Activated T-helper 1 cell treated with anti-CD3 and anti-CD28 coated beads, Interleukin-12 subunit alpha, Interleukin-12 subunit beta, Interleukin-2, Interleukin-4 antibody, amounts not matched to agents 30 ng/mL and 10 ng/mL and 1 ng/mL, durations not matched to agents 14 hours and 24 hours and 36 hours (primary cell): ENCODE measurements around the gene AAK1. TPM values are rescaled to one million over a fixed set of nuclear protein-coding genes. Genes with fewer than 3 reads are reported as not detected.
"Not testable (repeated sequence)": the region's sequence is repeated elsewhere in the genome, so short reads cannot be mapped to it uniquely, and the experiment has no call there.

Experiments used
- DNase-seq: peaks from one replicate; pipeline ENCODE4 v3.0.0; 2021; ENCODE audit warnings: low spot score
- H3K27ac Mint-ChIP-seq: one replicate; pipeline ENCODE4 v1.8.0; 2021; ENCODE audit warnings: mild to moderate bottlenecking, mixed read lengths
- H3K27me3 Mint-ChIP-seq: one replicate; pipeline ENCODE4 v1.8.0; 2022; ENCODE audit warnings: mild to moderate bottlenecking, moderate library complexity, mixed read lengths; ENCODE audit not compliant: insufficient read depth
- H3K36me3 Mint-ChIP-seq: one replicate; pipeline ENCODE4 v1.8.0; 2021; ENCODE audit warnings: low read depth, mixed read lengths
- H3K4me1 Mint-ChIP-seq: one replicate; pipeline ENCODE4 v1.8.0; 2021; ENCODE audit warnings: low read depth, mixed read lengths
- H3K4me3 Mint-ChIP-seq: one replicate; pipeline ENCODE4 v1.8.0; 2021; ENCODE audit warnings: mild to moderate bottlenecking, moderate library complexity, mixed read lengths
- H3K9me3 Mint-ChIP-seq: one replicate; pipeline ENCODE4 v1.8.0; 2021; ENCODE audit warnings: mixed read lengths
- intact Hi-C: fragments of 100-400 bp; cut with micrococcal nuclease; formaldehyde crosslinking; loops from one replicate; pipeline ENCODE4 v1.15.1; 2024
- total RNA-seq: library from RNA; stranded (reverse); gene quantifications from 2 replicates; pipeline ENCODE4 v1.2.3, GENCODE V29; 2022

Gene AAK1
- total RNA-seq, 1 donor from 2014 or later: 94.0 TPM

DNA sequence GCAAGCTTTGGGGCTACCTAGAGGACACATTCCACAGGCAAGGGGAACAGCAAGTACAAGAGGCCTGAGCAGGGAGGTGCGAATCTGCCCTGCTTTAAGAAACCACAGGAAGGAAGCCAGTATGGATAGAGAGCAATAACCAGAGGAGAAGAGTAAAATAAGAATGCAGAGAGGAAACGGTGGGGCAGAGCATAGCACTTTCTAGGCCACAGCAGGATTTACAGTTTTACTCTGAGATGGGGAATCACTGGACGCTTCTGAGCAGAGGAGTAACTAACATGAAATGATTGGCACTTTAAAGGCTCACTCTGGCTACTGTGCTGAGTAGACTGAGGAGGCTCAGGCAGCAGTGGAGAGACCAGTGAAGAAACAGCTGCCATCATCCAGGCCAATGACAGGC is 23.8 kb downstream of the AAK1 start:
- intact Hi-C loops: loop anchor here (1.0 to 2.0 kb wide), 4 partner anchors 9 to 65 kb away; no protein-coding TSS in a partner anchor
- peak; percentile 23 for DNase-seq
- H3K36me3 Mint-ChIP-seq: peaks cover 24% of the 10 kb centered on the region
- H3K27me3 Mint-ChIP-seq: no peaks in the 10 kb centered on the region
- no peak overlapping the region for H3K27ac Mint-ChIP-seq
- H3K4me3 Mint-ChIP-seq: no peak overlapping the region
- peaks cover 35% of the 10 kb centered on the region for H3K4me1 Mint-ChIP-seq
- peaks cover 2% of the 10 kb centered on the region for H3K9me3 Mint-ChIP-seq

DNA sequence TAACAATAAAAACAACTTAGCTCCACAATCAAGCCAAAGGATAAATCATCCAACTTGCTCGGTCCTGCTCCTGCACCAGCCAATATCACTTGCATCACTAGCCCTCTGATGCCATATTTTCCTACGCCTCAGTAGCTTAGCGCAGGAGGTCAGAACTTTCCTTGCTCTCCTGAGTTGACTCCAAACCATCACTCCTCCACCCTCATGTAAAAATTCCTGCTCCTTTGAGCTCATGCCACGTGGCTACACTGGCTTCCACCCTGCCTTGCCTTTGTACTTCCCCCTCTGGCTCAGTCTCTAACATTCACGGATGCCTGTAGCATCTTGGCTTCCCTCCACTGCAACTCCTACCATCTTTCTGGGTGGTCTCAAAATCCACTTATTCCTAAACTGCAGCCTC is 25.2 kb downstream of the AAK1 start:
- peaks cover 39% of the 10 kb centered on the region for H3K4me1 Mint-ChIP-seq
- peaks cover 33% of the 10 kb centered on the region for H3K36me3 Mint-ChIP-seq
- no peak overlapping the region for H3K27ac Mint-ChIP-seq
- no peak for DNase-seq
- H3K27me3 Mint-ChIP-seq: no peaks in the 10 kb centered on the region
- intact Hi-C loops: loop anchor here (2.0 kb wide), 1 partner anchor 66 kb away; no protein-coding TSS in a partner anchor
- H3K4me3 Mint-ChIP-seq: no peak overlapping the region
- H3K9me3 Mint-ChIP-seq: peaks cover 12% of the 10 kb centered on the region

DNA sequence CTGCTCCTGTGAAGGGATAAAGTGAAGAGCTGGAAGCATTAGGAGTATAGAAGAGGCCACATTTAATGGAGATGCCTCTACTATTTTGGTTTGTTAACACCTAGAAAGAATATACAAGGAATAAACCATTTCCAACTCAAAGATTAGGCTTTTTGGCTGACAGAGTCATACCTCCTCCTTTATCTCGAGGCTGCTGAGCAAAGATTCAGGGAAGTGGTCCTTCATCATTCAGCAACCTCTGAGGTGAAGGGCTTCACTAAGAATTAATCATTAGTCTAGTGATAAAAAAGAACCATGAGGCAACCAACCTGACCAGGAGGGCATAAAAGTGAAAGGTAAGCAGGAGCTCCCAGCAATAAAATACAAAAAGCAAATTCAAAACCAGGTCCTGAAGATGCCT is 25.8 kb downstream of the AAK1 start:
- peaks cover 32% of the 10 kb centered on the region for H3K36me3 Mint-ChIP-seq
- H3K9me3 Mint-ChIP-seq: peaks cover 18% of the 10 kb centered on the region
- peaks cover 35% of the 10 kb centered on the region for H3K4me1 Mint-ChIP-seq
- H3K4me3 Mint-ChIP-seq: no peak overlapping the region
- no peaks in the 10 kb centered on the region for H3K27me3 Mint-ChIP-seq
- DNase-seq: no peak
- intact Hi-C loops: loop anchor here (2.0 kb wide), 1 partner anchor 67 kb away; no protein-coding TSS in a partner anchor
- H3K27ac Mint-ChIP-seq: no peak overlapping the region

DNA sequence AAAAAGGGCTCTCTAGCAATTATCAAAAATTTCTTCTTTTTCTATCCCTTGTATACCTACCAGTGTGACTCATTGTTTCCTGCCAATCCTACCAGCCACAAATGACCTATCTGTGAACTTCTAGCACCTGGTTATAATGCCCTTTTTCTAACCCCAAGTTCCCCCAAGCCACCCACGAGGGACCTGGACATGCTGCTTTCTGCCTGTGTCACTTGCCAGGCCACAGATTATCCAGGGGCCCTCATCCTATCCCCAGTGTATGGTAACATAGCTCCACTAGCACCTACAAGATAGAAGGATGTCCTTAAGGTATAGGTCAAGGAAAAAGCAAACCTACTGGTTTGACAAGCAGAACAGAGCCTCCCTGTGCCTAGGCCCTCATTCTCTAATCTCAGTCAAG is 26.8 kb downstream of the AAK1 start:
- peak overlapping the region; percentile 12 for H3K4me3 Mint-ChIP-seq
- no peaks in the 10 kb centered on the region for H3K27me3 Mint-ChIP-seq
- H3K9me3 Mint-ChIP-seq: peaks cover 21% of the 10 kb centered on the region
- H3K27ac Mint-ChIP-seq: peak overlapping the region; percentile 72
- intact Hi-C loops: no loop called here
- peaks cover 40% of the 10 kb centered on the region for H3K4me1 Mint-ChIP-seq
- H3K36me3 Mint-ChIP-seq: peaks cover 41% of the 10 kb centered on the region
- DNase-seq: no peak

DNA sequence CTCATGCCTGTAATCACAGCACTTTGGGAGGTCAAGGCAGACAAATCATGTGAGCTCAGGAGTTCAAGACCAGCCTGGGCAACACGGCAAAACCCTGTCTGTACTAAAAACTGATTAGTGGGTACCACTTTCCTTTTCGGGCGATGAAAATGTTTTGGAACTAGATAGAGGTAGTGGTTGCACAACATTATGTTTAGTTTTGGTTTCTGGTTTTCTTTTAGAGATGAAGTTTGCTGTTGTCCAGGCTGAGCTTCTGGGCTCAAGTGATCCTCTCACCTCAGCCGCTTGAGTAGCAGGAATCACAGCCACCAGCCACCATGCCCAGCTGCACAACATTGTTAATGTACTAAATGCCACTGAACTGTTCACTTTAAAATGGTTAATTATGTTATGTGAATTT is 27.6 kb downstream of the AAK1 start:
- Mint-ChIP-seq H3K27me3 (no peaks in the 10 kb centered on the region), H3K27ac (peak overlapping the region; percentile 25), H3K4me1 (peaks cover 38% of the 10 kb centered on the region), H3K4me3 (no peak overlapping the region), H3K36me3 (peaks cover 46% of the 10 kb centered on the region), H3K9me3 (peaks cover 23% of the 10 kb centered on the region)
- intact Hi-C loops: no loop called here
- DNase-seq: no peak

DNA sequence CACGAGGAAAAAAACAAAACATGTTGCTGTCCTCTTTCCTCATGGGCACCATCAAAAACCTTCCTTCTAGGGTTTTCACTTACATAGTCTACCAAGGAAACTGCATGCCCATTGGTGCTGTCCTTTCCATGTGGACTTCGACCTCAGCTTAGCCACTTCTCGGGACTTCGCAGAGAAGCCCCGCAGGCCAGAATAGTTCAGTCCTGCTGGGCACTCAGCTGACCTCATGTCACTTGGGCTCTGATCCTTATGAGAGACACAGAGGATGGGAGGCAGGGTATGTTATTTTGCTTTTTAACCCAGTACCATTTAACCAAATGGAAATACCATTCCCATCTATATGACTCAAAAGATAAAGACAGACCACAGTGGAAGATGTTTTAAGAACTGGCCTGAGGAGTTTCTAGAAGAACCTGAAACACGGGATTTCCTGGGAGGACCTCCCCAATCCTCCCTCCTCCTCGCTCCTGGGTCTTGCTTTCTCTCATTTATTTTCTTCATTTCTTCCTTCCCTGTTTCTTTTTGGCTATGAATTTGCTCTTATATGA is 28.4 kb downstream of the AAK1 start:
- Mint-ChIP-seq H3K9me3 (peaks cover 23% of the 10 kb centered on the region), H3K36me3 (peaks cover 52% of the 10 kb centered on the region), H3K27me3 (no peaks in the 10 kb centered on the region), H3K4me3 (no peak overlapping the region), H3K4me1 (peaks cover 38% of the 10 kb centered on the region), H3K27ac (no peak overlapping the region)
- DNase-seq: no peak
- intact Hi-C loops: no loop called here

DNA sequence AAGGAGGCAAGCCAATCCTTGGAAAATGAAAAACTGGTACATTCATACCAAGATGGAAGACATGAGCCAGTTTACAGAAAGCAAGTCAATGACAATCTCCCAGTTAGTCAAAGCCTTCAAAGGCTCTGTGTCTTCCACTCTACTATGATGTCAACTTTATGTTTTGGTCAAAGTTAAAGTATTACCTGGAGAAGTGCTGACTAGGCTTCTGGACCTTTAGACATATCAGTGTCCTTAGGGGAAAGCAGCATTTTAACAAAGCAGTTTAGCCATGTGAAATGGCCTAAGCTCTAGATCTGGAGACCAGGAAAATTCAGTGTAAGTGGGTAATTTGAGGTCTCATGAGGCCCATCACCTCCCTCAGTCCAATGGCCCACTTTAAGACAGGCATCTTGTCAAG is 30.8 kb downstream of the AAK1 start:
- no peaks in the 10 kb centered on the region for H3K27me3 Mint-ChIP-seq
- H3K4me3 Mint-ChIP-seq: no peak overlapping the region
- peaks cover 23% of the 10 kb centered on the region for H3K9me3 Mint-ChIP-seq
- intact Hi-C loops: no loop called here
- no peak for DNase-seq
- peaks cover 46% of the 10 kb centered on the region for H3K4me1 Mint-ChIP-seq
- no peak overlapping the region for H3K27ac Mint-ChIP-seq
- H3K36me3 Mint-ChIP-seq: peaks cover 60% of the 10 kb centered on the region

DNA sequence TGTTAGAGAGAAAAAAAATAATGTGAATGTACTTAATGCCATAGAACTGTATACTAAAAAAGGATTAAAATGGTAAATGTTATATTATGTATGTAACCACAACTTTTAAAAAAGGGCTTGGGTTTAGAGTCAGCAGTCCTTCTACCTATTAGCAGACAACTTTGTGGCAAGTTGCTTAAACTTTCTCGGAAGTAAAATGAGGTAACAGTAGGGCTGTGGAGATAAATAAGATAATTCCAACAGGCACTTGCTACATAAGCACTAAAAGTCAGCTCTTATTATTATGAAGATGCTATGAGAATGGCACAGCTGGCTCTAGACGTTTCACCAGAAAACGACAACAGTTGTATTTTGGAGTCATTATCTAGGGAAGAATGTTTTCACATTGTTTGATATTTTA is 31.3 kb downstream of the AAK1 start:
- Mint-ChIP-seq H3K27ac (no peak overlapping the region), H3K4me1 (peaks cover 52% of the 10 kb centered on the region), H3K27me3 (no peaks in the 10 kb centered on the region), H3K4me3 (no peak overlapping the region), H3K36me3 (peaks cover 60% of the 10 kb centered on the region), H3K9me3 (peaks cover 23% of the 10 kb centered on the region)
- intact Hi-C loops: no loop called here
- DNase-seq: no peak

DNA sequence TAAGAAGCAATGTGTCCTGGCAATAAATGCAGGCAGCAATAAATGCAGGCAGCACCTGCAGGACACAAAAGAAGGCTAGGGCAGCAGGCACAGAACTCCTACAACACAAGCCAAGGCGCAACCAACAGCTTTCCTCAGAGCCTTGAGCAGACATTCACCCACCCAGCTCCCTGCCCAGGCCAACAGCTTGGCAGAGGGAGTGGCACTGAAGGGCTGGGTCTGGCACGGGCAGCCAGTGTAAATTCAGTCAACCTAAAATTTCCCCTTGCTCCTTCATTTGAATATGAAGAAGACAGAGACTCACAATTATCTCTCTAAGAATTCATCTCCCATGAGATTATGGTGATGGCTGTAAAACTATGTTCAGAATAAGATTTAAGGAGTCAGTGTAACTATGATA is 35.4 kb downstream of the AAK1 start:
- H3K27me3 Mint-ChIP-seq: no peaks in the 10 kb centered on the region
- no peak overlapping the region for H3K4me3 Mint-ChIP-seq
- DNase-seq: no peak
- peaks cover 64% of the 10 kb centered on the region for H3K4me1 Mint-ChIP-seq
- no peak overlapping the region for H3K27ac Mint-ChIP-seq
- intact Hi-C loops: no loop called here
- H3K9me3 Mint-ChIP-seq: peaks cover 8% of the 10 kb centered on the region
- peaks cover 57% of the 10 kb centered on the region for H3K36me3 Mint-ChIP-seq

DNA sequence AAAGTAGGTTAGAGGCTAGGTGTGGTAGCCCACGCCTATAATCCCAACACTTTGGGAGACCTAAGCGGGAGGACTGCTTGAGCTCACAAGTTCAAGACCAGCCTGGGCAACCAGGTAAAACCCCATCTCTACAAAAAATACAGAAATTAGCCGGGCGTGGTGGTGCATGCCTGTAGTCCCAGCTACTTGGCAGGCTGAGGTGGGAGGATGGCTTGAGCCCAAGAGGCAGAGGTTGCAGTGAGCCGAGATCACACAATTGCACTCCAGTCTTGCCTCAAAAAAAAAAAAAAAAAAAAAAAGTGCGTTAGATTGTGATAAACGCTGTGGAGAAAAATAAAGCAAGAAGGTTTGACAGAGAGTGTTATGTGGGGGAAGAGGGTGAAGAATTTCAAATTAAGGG is 36.8 kb downstream of the AAK1 start:
- peaks cover 63% of the 10 kb centered on the region for H3K4me1 Mint-ChIP-seq
- H3K9me3 Mint-ChIP-seq, H3K27ac Mint-ChIP-seq, intact Hi-C loops, DNase-seq, H3K27me3 Mint-ChIP-seq, H3K4me3 Mint-ChIP-seq: not testable (repeated sequence)
- peaks cover 48% of the 10 kb centered on the region for H3K36me3 Mint-ChIP-seq

DNA sequence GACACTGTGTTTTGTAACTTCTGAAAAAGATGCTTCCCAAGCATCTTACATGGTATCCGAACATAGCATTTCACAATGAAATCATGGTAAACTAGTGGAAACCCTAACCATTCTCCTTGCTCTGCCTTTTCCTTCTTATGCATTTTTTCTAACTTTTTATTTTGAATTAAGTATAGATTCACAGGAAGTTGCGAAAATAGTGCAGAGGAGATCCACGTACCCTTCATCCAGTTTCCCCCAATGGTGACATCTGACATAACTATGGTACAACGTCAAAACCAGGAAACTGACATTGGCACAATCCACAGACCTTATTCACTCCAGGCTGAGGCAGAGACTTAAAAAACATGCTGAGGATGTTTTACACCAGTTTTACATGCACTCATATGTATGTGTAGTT is 38.3 kb downstream of the AAK1 start:
- H3K4me3 Mint-ChIP-seq: no peak overlapping the region
- H3K27me3 Mint-ChIP-seq: no peaks in the 10 kb centered on the region
- DNase-seq: no peak
- intact Hi-C loops: no loop called here
- no peak overlapping the region for H3K27ac Mint-ChIP-seq
- H3K36me3 Mint-ChIP-seq: peaks cover 48% of the 10 kb centered on the region
- H3K4me1 Mint-ChIP-seq: peaks cover 76% of the 10 kb centered on the region
- H3K9me3 Mint-ChIP-seq: no peaks in the 10 kb centered on the region

DNA sequence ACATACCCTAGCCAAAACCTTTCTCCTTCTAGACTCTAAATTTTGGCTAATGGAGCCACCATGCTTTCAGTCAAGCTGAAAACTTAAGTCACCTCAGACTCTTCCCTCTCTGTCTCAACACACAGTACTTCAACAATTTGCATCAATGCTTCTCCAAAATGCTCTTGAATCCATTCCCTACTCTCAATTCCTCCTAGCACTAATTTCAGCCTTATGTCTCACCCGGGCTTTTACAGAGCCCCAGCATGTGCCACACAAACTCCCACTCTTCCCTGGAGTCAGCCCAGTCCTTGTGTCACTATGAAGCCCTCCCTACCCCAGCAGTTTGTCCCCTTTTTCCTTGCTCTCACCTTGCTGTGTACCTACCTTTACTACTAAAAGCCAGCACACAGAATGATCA is 38.7 kb downstream of the AAK1 start:
- Mint-ChIP-seq H3K27ac (peak overlapping the region; percentile 18), H3K4me3 (no peak overlapping the region), H3K36me3 (peaks cover 46% of the 10 kb centered on the region), H3K27me3 (no peaks in the 10 kb centered on the region), H3K4me1 (peaks cover 80% of the 10 kb centered on the region), H3K9me3 (no peaks in the 10 kb centered on the region)
- intact Hi-C loops: no loop called here
- no peak for DNase-seq

DNA sequence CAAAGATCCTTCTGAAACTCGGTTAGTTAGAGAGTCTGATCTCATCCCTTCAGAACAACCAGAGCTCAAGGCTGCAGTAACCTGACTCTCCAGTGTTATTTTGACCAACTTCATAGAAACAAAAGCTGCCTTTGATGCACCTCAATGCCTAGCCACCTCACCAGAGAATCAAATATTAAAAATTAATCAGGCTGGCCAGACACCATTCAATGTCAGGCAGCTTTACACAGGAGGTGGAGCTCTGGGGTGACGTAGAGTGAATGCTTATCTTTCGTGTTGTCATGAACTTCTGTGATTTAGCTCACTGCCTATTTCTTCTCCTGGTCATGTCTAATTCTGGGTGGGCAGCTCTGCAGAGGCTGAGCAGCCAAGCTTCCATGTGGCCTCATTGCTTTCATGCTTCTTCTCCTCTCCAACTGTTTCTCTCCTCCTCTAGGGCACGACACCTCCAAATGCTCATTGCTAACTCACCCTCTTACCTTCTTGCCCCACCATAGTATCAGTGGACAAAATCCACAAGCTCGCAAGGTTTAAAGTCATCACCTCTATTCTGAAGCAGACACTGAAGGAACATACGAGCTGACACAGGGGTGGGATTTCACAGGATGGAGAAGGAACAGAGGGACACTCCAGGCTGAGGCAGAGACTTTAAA is 39.4 kb downstream of the AAK1 start:
- DNase-seq: no peak
- H3K9me3 Mint-ChIP-seq: no peaks in the 10 kb centered on the region
- peaks cover 46% of the 10 kb centered on the region for H3K36me3 Mint-ChIP-seq
- no peaks in the 10 kb centered on the region for H3K27me3 Mint-ChIP-seq
- peaks cover 82% of the 10 kb centered on the region for H3K4me1 Mint-ChIP-seq
- H3K4me3 Mint-ChIP-seq: no peak overlapping the region
- intact Hi-C loops: no loop called here
- H3K27ac Mint-ChIP-seq: no peak overlapping the region
